IPS-18c (cell line): ENCODE measurements around the gene HAND1.
"Not testable (repeated sequence)": the region's sequence is repeated elsewhere in the genome, so short reads cannot be mapped to it uniquely, and the experiment has no call there.

Experiments
- H3K4me3 ChIP-seq: 2 replicates; pipeline ENCODE4 v1.7.0; 2013; ENCODE audit warnings: low read depth, mild to moderate bottlenecking, low read length, moderate library complexity; ENCODE audit not compliant: insufficient read depth
- H3K9me3 ChIP-seq: one replicate; pipeline ENCODE4 v1.6.1; 2013; ENCODE audit warnings: mild to moderate bottlenecking, low read length, moderate library complexity; ENCODE audit not compliant: control insufficient read depth, insufficient read depth

Gene HAND1

GRCh38 chr5:154478224-154478565 is at the start of gene HAND1:
Gene HAND1 (minus strand): TSS chr5:154478227. CDS start chr5:154478008, 219 bp downstream.
- Histone ChIP-seq H3K4me3 (peak within 1 kb of the TSS; percentile 58), H3K9me3 (peaks cover 4% of the 10 kb centered on the region)

- Histone ChIP-seq H3K4me3 (no peak overlapping the region), H3K9me3 (no peaks in the 10 kb centered on the region)
Observed at GRCh38 chr5:154526231-154527226, 48.5 kb upstream of the HAND1 start.

DNA sequence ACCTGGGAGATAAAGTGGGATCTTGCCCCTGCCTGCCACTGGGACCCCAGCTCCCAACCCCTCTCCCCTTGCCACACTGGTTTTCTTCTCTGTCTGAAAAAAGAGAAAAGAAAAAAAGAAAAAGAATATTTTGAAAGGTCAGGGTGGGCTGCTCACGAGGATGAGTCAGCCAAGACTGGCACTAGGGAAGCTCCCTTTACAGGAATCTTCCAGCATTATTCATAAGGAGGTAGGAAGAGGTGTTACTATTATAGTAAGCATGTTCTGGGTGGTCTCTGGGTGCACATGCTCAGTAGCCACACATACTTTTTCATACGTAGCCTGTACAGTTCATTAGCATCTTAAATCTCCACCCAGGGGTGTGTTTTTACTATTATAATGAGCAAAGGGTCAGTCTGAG is 46.8 kb upstream of the HAND1 start:
- H3K4me3 ChIP-seq: no peak overlapping the region

DNA sequence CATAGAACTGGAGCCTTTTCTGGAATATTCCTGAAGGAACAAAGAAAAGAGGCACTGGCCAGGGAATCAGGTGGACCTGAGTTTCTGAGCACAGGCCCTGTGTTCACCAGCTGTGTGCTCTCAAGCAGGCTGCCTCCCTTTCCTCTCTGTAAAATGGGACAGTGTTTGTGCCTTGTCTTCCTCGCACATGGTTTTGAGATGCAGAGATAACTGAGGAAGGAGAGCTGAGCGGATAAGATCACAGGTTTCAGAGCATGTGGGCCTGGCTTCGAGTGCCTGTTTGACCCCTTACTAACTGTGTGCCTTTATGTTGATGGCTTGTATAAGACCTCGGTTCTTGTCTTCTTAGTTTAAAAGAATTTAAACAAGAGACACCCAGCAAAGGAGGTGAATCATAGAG is 46.2 kb upstream of the HAND1 start:
- H3K9me3 ChIP-seq: no peaks in the 10 kb centered on the region
- H3K4me3 ChIP-seq: no peak overlapping the region

More for the DNA sequence above, 46.8 kb upstream of the HAND1 start:
- no peaks in the 10 kb centered on the region for H3K9me3 ChIP-seq

DNA sequence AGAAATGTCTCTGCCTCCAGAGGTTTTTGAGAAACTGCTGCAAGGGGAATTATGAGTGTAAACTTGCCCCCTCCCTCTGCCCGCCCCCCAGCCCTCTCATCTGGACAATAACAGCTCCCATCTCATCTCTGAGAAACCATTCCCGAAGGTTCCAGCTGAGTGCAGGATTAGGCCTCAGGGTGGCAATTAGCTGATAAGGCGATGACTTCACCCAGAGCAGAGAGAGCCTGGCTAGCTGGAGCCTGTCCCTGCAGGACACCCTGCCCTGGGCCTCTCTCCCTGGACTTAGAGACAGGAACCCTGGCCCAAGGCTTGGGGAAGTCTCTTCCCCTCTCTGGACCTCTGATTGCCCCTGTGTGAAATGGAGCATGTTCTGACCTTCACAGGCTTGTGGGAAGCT is 45.7 kb upstream of the HAND1 start:
- Histone ChIP-seq H3K4me3 (no peak overlapping the region), H3K9me3 (no peaks in the 10 kb centered on the region)

GRCh38 chr5:154523104-154523503 is 45.1 kb upstream of the HAND1 start:
- Histone ChIP-seq H3K4me3 (no peak overlapping the region), H3K9me3 (no peaks in the 10 kb centered on the region)

DNA sequence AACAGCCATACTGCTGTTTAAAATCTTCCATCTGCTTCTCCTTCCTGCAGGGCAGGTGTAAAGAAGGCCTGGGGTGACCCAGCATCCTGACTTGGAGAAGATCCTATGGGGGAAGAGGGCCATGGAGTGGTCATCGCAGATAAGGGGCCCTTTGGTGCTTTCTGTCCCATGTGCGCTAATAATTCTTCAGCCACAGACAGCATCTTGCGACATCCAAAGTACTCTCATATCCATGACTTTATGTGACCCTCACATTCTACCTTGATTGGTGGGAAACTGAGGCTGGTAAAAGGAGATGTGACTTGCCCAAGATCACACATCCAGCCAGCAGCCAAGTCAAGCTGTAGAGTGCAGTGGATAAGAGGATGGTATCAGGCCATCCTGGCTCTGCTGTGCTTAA is 44.3 kb upstream of the HAND1 start:
- H3K4me3 ChIP-seq: no peak overlapping the region
- H3K9me3 ChIP-seq: no peaks in the 10 kb centered on the region

GRCh38 chr5:154521756-154522155 is 43.7 kb upstream of the HAND1 start:
- Histone ChIP-seq H3K9me3 (no peaks in the 10 kb centered on the region), H3K4me3 (peak overlapping the region; percentile 45)

DNA sequence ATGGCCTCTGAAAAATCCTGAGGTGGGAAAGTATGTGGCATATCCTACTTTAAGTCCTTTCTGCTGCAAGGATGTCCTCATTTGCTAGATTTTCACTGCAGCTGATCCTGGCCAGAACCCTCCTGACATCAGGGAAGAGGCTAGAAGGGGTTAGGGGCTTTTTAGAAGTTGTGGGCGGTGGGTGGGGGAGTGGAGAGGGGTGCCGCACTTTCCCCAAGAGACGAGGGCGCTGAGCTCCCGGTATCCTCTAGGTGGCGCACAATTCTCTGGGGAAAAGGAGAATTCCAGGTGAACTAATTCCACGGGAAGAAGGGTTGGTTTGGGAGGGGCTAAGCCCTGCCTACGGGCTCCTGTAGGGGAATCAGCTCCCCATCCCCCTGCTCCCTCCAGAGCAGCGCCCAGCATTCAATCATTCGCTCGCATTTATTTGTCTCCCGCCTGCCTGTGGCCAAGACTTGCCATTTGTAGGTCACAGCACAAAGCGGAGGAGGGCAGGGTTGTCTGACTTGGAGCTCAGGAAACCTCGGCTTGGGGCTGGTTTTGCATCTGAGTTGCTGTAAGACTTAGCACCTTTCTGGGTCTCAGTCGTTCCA is 42.9 kb upstream of the HAND1 start:
- Histone ChIP-seq H3K9me3 (no peaks in the 10 kb centered on the region), H3K4me3 (peak overlapping the region; percentile 45; the same call in 1 of the 2 replicates)

DNA sequence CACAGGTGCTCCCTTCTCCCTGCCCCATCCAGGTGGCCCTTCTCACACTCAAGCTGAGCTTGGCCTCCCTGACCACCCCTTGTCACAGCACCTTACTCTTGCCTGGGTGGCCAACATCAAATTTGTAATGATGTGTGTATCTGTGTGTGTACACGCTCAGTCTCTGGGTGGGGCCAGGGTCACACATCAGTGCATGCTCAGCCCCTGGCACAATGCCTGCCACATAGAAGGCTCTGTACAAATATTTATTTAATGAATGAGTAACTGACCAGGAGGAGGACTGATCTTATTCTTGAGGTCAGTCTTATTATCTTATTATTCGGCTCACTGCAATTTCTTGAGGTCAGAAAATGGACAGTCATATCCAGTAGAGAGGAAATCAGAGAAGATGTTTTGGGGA is 41.3 kb upstream of the HAND1 start:
- H3K4me3 ChIP-seq: no peak overlapping the region
- H3K9me3 ChIP-seq: no peaks in the 10 kb centered on the region

GRCh38 chr5:154518438-154518867 is 40.4 kb upstream of the HAND1 start:
- H3K9me3 ChIP-seq: no peaks in the 10 kb centered on the region
- H3K4me3 ChIP-seq: no peak overlapping the region

DNA sequence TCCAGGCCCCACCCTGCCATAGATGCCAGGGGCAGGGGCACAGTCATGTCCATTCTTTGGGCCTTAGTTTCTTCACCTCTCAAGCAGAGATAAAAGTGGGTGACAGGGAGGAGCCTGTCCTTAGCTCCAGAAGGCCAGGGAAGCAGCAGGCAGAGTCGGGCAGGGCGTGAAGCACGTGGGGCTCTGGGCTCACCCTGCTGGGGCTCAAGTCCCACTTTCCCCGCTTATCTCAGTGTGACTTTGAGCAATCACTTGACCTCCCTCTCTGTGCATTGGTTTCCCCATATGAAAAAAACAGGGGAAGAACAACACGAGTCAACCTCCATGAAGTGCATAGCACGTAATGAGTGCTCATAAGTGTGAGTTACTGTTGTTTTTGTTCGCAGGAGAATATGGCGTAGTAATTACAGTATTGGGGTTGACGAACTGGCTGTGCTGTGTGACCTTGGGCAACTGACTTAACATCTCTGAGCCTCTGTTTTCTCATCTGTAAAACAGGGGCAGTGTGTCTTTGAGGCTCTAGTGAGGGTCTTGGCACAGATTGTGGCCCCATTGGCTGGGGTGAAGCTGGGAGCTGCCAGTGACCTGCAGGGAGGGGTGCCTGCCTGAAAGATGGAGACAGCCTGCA is 39.9 kb upstream of the HAND1 start:
- Histone ChIP-seq H3K4me3 (no peak overlapping the region), H3K9me3 (no peaks in the 10 kb centered on the region)

- H3K4me3 ChIP-seq: no peak overlapping the region
- H3K9me3 ChIP-seq: no peaks in the 10 kb centered on the region
Observed at GRCh38 chr5:154517181-154517580, 39.2 kb upstream of the HAND1 start.

GRCh38 chr5:154516475-154516874 is 38.4 kb upstream of the HAND1 start:
- Histone ChIP-seq H3K4me3 (no peak overlapping the region), H3K9me3 (no peaks in the 10 kb centered on the region)

DNA sequence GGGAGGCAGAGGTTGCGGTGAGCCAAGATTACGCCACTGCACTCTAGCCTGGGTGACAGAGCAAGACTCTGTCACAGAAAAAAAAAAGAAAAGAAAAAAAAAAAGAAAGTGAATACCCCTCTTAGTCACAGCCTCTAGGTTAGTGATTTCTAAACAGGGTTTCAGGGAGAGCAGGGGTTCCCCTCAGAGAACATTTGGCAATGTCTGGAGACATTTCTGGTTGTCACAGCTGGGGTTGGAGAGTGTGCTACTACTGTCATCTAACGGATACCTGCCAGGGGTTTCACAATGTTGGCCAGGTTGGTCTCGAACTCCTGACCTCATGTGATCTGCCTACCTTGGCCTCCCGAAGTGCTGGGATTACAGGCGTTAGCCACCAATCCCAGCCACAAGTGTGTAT is 37.5 kb upstream of the HAND1 start:
- not testable (repeated sequence) for H3K9me3 ChIP-seq, H3K4me3 ChIP-seq

GRCh38 chr5:154514331-154514730 is 36.3 kb upstream of the HAND1 start:
- Histone ChIP-seq H3K4me3 (no peak overlapping the region), H3K9me3 (no peaks in the 10 kb centered on the region)

DNA sequence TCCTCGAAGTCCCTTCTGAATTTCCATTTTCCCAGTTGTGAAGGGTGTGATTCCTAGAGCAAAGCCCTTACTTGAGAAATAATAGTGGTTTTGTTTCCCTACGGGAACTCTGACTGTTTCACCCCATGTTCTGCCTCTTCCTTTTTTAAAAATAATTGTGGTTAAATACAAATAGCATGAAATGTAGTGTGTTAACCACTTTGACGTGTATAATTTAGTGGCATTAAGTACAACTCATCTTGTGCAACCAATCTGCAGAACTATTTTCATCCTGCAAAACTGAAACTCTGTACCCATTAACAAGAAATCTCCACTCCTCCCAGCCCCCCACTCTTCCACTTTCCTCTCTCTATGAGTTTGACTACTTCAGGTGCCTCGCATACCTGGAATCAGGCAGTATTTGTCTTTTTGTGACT is 35.6 kb upstream of the HAND1 start:
- Histone ChIP-seq H3K9me3 (no peaks in the 10 kb centered on the region), H3K4me3 (no peak overlapping the region)

- H3K4me3 ChIP-seq: no peak overlapping the region
- no peaks in the 10 kb centered on the region for H3K9me3 ChIP-seq
Observed at GRCh38 chr5:154511984-154512383, 34.0 kb upstream of the HAND1 start.
